ENCODE measurements around the gene CDH23. TPM values are rescaled to one million over a fixed set of nuclear protein-coding genes. Genes with fewer than 3 reads are reported as not detected.

CDH23 gene
- total RNA-seq, 1 donor from 2014 or later = not detected

GRCh38 chr10:71664585-71664984 lies 267.9 kb downstream of the CDH23 start:
- no peaks in the 10 kb centered on the region for H3K9me3 Mint-ChIP-seq (ENCODE audit: low read depth)
- no peak for DNase-seq (ENCODE audit: low spot score)
- peaks cover 63% of the 10 kb centered on the region for H3K27me3 Mint-ChIP-seq (ENCODE audit: low read depth)
- H3K4me3 Mint-ChIP-seq (ENCODE audit: unreplicated experiment) = no peak overlapping the region
- no peaks in the 10 kb centered on the region for H3K36me3 Mint-ChIP-seq (ENCODE audit: low read depth)
- no peak for TF ChIP-seq CTCF (IDR thresholded peaks at IDR 0.05)
- H3K4me1 Mint-ChIP-seq (ENCODE audit: low read depth) = no peaks in the 10 kb centered on the region
- no peak overlapping the region for H3K27ac Mint-ChIP-seq (ENCODE audit: unreplicated experiment)

- H3K36me3 Mint-ChIP-seq (ENCODE audit: low read depth) = no peaks in the 10 kb centered on the region
- H3K4me1 Mint-ChIP-seq (ENCODE audit: low read depth) = no peaks in the 10 kb centered on the region
- no peak overlapping the region for H3K27ac Mint-ChIP-seq (ENCODE audit: unreplicated experiment)
- no peak overlapping the region for H3K4me3 Mint-ChIP-seq (ENCODE audit: unreplicated experiment)
- no peaks in the 10 kb centered on the region for H3K9me3 Mint-ChIP-seq (ENCODE audit: low read depth)
- H3K27me3 Mint-ChIP-seq (ENCODE audit: low read depth) = peaks cover 57% of the 10 kb centered on the region
- no peak for TF ChIP-seq CTCF (IDR thresholded peaks at IDR 0.05)
- no peak for DNase-seq (ENCODE audit: low spot score)
Measured at GRCh38 chr10:71665456-71665855, 268.7 kb downstream of the CDH23 start.

DNA sequence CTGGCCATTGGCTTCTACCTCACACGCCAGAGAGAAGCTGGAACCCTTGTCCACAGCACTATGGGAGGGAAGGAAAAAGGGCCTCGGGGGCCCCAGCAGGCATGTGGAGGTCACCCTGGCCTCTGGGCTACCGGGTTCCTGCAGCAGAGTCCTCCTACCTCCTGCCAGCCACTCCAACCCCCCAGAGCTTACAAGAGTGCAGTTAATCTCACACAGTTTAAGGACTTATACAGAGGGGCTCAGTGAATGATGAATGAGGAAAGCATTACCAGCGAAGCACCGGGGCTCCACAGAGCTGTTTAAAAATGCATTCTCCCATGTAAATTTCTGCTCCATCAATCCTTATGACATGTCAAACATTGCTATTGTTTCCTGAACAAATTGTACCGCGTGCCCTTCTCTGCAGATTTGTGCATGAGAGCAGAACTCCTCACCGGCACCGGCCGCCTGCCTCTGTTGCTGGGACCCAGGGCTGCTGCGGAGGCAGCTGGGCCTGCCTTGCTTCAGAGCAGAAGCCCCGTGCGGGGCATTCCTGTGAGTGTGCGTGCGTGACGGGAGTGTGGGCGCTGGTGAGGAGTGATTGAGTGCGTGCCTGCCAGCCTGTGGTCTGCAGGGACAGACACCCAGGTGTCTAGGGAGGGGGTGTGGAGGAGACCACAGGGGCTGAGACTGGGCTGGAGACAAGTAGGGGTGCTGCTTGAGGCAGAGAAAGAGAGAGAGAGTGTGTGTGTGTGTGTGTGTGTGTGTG lies 270.1 kb downstream of the CDH23 start:
- DNase-seq (ENCODE audit: low spot score) = no peak
- H3K27ac Mint-ChIP-seq (ENCODE audit: unreplicated experiment) = no peak overlapping the region
- peaks cover 50% of the 10 kb centered on the region for H3K27me3 Mint-ChIP-seq (ENCODE audit: low read depth)

GRCh38 chr10:71667387-71667752 lies 270.6 kb downstream of the CDH23 start:
- H3K27ac Mint-ChIP-seq (ENCODE audit: unreplicated experiment) = no peak overlapping the region
- no peak overlapping the region for H3K4me3 Mint-ChIP-seq (ENCODE audit: unreplicated experiment)
- no peak for TF ChIP-seq CTCF (IDR thresholded peaks at IDR 0.05)
- DNase-seq (ENCODE audit: low spot score) = no peak
- no peaks in the 10 kb centered on the region for H3K9me3 Mint-ChIP-seq (ENCODE audit: low read depth)
- H3K4me1 Mint-ChIP-seq (ENCODE audit: low read depth) = no peaks in the 10 kb centered on the region
- no peaks in the 10 kb centered on the region for H3K36me3 Mint-ChIP-seq (ENCODE audit: low read depth)
- peaks cover 46% of the 10 kb centered on the region for H3K27me3 Mint-ChIP-seq (ENCODE audit: low read depth)

More for the DNA sequence above, 270.1 kb downstream of the CDH23 start:
- H3K4me3 Mint-ChIP-seq (ENCODE audit: unreplicated experiment) = no peak overlapping the region
- no peaks in the 10 kb centered on the region for H3K9me3 Mint-ChIP-seq (ENCODE audit: low read depth)
- no peaks in the 10 kb centered on the region for H3K4me1 Mint-ChIP-seq (ENCODE audit: low read depth)
- no peaks in the 10 kb centered on the region for H3K36me3 Mint-ChIP-seq (ENCODE audit: low read depth)
- no peak for TF ChIP-seq CTCF (IDR thresholded peaks at IDR 0.05)

DNA sequence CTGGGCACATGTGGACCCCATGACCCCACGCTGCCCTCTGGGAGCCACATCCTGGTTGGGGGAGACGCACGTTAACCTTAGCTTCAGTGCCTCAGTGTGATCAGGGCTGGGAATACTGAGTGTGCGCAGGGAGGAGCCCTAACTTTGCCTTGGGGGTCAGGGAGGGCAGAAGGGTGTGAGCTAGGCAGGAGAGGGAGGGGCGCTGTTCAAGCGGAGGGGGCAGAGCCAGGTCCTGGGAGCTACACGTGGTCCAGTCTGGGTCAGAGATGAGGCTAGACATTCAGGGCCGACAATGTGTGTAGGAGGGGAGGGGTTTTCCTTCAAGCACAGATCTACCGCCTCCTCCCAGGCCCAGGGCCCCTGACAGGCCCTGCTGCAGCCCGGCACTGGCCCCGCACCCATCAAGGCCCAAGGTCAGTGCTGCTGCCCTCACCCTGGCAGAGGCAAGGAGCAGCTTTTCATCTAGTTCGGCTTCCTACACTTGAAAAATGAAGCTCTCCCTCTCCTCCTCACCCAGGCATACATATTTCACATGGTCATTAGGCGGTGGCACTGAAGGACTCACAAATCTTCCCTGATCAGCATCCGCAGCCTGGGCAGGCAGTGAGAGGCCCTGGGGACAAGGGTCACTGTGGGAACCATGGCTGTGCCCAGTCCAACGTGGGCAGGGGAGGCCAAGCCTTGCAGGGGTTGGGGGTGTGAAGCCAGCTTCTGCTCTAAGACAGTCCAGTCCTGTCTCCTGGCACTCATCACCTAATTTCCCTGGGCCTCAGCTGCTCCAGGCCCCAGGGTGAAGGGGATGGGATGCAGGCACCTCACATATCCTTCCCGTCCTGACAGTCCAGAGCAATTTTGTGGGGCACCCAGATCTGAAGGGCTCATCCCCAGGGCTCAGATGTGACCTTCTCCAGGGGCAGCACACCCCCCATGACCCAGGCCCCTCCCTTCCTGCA lies 275.6 kb downstream of the CDH23 start:
- no peak overlapping the region for H3K27ac Mint-ChIP-seq (ENCODE audit: unreplicated experiment)
- DNase-seq (ENCODE audit: low spot score) = no peak
- H3K27me3 Mint-ChIP-seq (ENCODE audit: low read depth) = peaks cover 18% of the 10 kb centered on the region
- TF ChIP-seq CTCF (IDR thresholded peaks at IDR 0.05) = no peak
- no peaks in the 10 kb centered on the region for H3K9me3 Mint-ChIP-seq (ENCODE audit: low read depth)
- H3K4me1 Mint-ChIP-seq (ENCODE audit: low read depth) = no peaks in the 10 kb centered on the region
- no peaks in the 10 kb centered on the region for H3K36me3 Mint-ChIP-seq (ENCODE audit: low read depth)
- no peak overlapping the region for H3K4me3 Mint-ChIP-seq (ENCODE audit: unreplicated experiment)
